Measurements from ENCODE around the gene SYT11.

The SYT11 gene

GRCh38 chr1:155859881-155860871 lies 809 bp downstream of the SYT11 start:
- no peaks in the 10 kb centered on the region for H3K9me3 ChIP-seq (ENCODE audit: control insufficient read depth, insufficient read depth, low read depth, low read length)
- ChIA-PET CTCF (interaction anchor here (0.7 kb wide), 1 partner anchor 72 kb away, joined by 3 read pairs; no protein-coding TSS in a partner anchor), POLR2A (interaction anchor here (1.1 to 1.6 kb wide), 4 partner anchors 9 to 117 kb away, joined by 3 to 6 read pairs (median 4); no protein-coding TSS in a partner anchor)
- peak overlapping the region; percentile 34 for H3K4me3 ChIP-seq (ENCODE audit: low read depth, low read length)
- H3K36me3 ChIP-seq (ENCODE audit: control insufficient read depth in 2 of 2, insufficient read depth in 1 of 2, low read length in 2 of 2) = peaks cover 3 to 4% of the 10 kb centered on the region in 2 experiments; a peak in 2 of 3 replicates
- H3K27ac ChIP-seq (ENCODE audit: extremely low read depth, low read depth, low read length) = peak overlapping the region; percentile 27
- peaks cover 3% of the 10 kb centered on the region; the same call in 1 of the 2 replicates for H3K4me1 ChIP-seq (ENCODE audit: control insufficient read depth, insufficient read depth, low read length)
- TF ChIP-seq, protein P1, sequence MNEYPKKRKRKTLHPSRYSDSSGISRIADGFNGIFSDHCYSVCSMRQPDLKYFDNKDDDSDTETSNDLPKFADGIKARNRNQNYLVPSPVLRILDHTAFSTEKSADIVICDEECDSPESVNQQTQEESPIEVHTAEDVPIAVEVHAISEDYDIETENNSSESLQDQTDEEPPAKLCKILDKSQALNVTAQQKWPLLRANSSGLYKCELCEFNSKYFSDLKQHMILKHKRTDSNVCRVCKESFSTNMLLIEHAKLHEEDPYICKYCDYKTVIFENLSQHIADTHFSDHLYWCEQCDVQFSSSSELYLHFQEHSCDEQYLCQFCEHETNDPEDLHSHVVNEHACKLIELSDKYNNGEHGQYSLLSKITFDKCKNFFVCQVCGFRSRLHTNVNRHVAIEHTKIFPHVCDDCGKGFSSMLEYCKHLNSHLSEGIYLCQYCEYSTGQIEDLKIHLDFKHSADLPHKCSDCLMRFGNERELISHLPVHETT (tag by site-specific recombination; IDR thresholded peaks at IDR 0.05) = peak; percentile 68; the same call in 1 of the 2 replicates
- peak; percentile 92 for TF ChIP-seq ZFHX2 (tag by site-specific recombination; conservative IDR thresholded peaks at IDR 0.05)
- no peak for TF ChIP-seq ZNF302 (tag by site-specific recombination; IDR thresholded peaks at IDR 0.05; ENCODE audit: low read depth)
- peak; percentile 67; the same call in 1 of the 2 replicates for TF ChIP-seq YY2 (tag by site-specific recombination; IDR thresholded peaks at IDR 0.05)
- TF ChIP-seq, protein P2, sequence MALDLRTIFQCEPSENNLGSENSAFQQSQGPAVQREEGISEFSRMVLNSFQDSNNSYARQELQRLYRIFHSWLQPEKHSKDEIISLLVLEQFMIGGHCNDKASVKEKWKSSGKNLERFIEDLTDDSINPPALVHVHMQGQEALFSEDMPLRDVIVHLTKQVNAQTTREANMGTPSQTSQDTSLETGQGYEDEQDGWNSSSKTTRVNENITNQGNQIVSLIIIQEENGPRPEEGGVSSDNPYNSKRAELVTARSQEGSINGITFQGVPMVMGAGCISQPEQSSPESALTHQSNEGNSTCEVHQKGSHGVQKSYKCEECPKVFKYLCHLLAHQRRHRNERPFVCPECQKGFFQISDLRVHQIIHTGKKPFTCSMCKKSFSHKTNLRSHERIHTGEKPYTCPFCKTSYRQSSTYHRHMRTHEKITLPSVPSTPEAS (tag by site-specific recombination; IDR thresholded peaks at IDR 0.05) = no peak
- peak; percentile 60 for TF ChIP-seq GLIS1 (tag by site-specific recombination; IDR thresholded peaks at IDR 0.05)
- peak; percentile 52; the same call in 1 of the 2 replicates for TF ChIP-seq ZBTB20 (tag by site-specific recombination; IDR thresholded peaks at IDR 0.05)
- TF ChIP-seq ZNF610 (tag by site-specific recombination; IDR thresholded peaks at IDR 0.05; ENCODE audit: borderline replicate concordance) = peak; percentile 77; the same call in 1 of the 2 replicates
- peak; percentile 63; the same call in 1 of the 2 replicates for TF ChIP-seq BCL11A (tag by site-specific recombination; IDR thresholded peaks at IDR 0.05; ENCODE audit: low read depth)
- 0 out of 2 replicates have a peak, but pooled peaks have one; percentile 12 for TF ChIP-seq ZNF341 (tag by site-specific recombination; IDR thresholded peaks at IDR 0.05; ENCODE audit: low read depth)
- TF ChIP-seq ZBTB26 (tag by site-specific recombination; optimal IDR thresholded peaks at IDR 0.05) = peak; percentile 51
- TF ChIP-seq ZBTB1 (tag by site-specific recombination; IDR thresholded peaks at IDR 0.05) = 0 out of 2 replicates have a peak, but pooled peaks have one; percentile 32
- TF ChIP-seq ZNF324 (tag by site-specific recombination; IDR thresholded peaks at IDR 0.05) = peak; percentile 50; the same call in 1 of the 2 replicates
- no peak for TF ChIP-seq ZNF169 (tag by site-specific recombination; IDR thresholded peaks at IDR 0.05)
- TF ChIP-seq ZNF664 (tag by site-specific recombination; IDR thresholded peaks at IDR 0.05) = no peak
- TF ChIP-seq PRDM1 (tag by site-specific recombination; IDR thresholded peaks at IDR 0.05) = peak; percentile 69
- TF ChIP-seq, protein P3, sequence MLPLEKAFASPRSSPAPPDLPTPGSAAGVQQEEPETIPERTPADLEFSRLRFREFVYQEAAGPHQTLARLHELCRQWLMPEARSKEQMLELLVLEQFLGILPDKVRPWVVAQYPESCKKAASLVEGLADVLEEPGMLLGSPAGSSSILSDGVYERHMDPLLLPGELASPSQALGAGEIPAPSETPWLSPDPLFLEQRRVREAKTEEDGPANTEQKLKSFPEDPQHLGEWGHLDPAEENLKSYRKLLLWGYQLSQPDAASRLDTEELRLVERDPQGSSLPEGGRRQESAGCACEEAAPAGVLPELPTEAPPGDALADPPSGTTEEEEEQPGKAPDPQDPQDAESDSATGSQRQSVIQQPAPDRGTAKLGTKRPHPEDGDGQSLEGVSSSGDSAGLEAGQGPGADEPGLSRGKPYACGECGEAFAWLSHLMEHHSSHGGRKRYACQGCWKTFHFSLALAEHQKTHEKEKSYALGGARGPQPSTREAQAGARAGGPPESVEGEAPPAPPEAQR (tag by site-specific recombination; IDR thresholded peaks at IDR 0.05) = 0 out of 2 replicates have a peak, but pooled peaks have one; percentile 66
- TF ChIP-seq SCRT1 (tag by site-specific recombination; IDR thresholded peaks at IDR 0.05; ENCODE audit: borderline replicate concordance) = no peak
- TF ChIP-seq SP3 (tag by site-specific recombination; IDR thresholded peaks at IDR 0.05) = peak; percentile 82
- TF ChIP-seq ZNF423 (tag by site-specific recombination; IDR thresholded peaks at IDR 0.05) = 0 out of 2 replicates have a peak, but pooled peaks have one; percentile 34
- TF ChIP-seq ZNF701 (tag by site-specific recombination; IDR thresholded peaks at IDR 0.05) = no peak
- TF ChIP-seq, protein P4, sequence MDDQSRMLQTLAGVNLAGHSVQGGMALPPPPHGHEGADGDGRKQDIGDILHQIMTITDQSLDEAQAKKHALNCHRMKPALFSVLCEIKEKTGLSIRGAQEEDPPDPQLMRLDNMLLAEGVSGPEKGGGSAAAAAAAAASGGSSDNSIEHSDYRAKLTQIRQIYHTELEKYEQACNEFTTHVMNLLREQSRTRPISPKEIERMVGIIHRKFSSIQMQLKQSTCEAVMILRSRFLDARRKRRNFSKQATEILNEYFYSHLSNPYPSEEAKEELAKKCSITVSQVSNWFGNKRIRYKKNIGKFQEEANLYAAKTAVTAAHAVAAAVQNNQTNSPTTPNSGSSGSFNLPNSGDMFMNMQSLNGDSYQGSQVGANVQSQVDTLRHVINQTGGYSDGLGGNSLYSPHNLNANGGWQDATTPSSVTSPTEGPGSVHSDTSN (CRISPR knock-in tag; IDR thresholded peaks at IDR 0.05) = no peak
- peak; percentile 62 for TF ChIP-seq HIC1 (tag by site-specific recombination; IDR thresholded peaks at IDR 0.05)
- TF ChIP-seq MYNN (tag by site-specific recombination; IDR thresholded peaks at IDR 0.05; ENCODE audit: borderline replicate concordance) = no peak

Data from HEK293 (cell line).